Endothelial cell of hepatic sinusoid (primary cell): ENCODE measurements around the gene ZNRD2.

Source experiments
- in situ Hi-C: cut with HindIII; loops from 2 replicates; pipeline ENCODE4 v1.10.0; 2017; ENCODE audit warnings: low sequenced_read_pairs

The ZNRD2 gene

GRCh38 chr11:65606876-65607613, 36.8 kb downstream of the ZNRD2 start:
- in situ Hi-C loops: no loop called here

- in situ Hi-C loops: no loop called here
Measured at GRCh38 chr11:65607614-65608426, 37.5 kb downstream of the ZNRD2 start.

GRCh38 chr11:65609229-65609628, 39.0 kb downstream of the ZNRD2 start:
- in situ Hi-C loops: no loop called here

GRCh38 chr11:65609665-65610064, 39.4 kb downstream of the ZNRD2 start:
- in situ Hi-C loops: no loop called here

GRCh38 chr11:65610404-65610803, 40.1 kb downstream of the ZNRD2 start:
- in situ Hi-C loops: no loop called here

- in situ Hi-C loops: no loop called here
Measured at GRCh38 chr11:65611028-65611757, 40.9 kb downstream of the ZNRD2 start.

- in situ Hi-C loops: no loop called here
Measured at GRCh38 chr11:65611758-65612603, 41.7 kb downstream of the ZNRD2 start.

- in situ Hi-C loops: no loop called here
Measured at GRCh38 chr11:65612691-65613090, 42.4 kb downstream of the ZNRD2 start.

GRCh38 chr11:65613091-65613928, 43.0 kb downstream of the ZNRD2 start:
- in situ Hi-C loops: no loop called here

- in situ Hi-C loops: no loop called here
Measured at GRCh38 chr11:65615229-65615949, 45.1 kb downstream of the ZNRD2 start, which contains the start of gene PCNX3. PCNX3 (plus strand) TSS chr11:65615776; CDS start chr11:65616312, 536 bp downstream.

GRCh38 chr11:65615950-65616574, 45.8 kb downstream of the ZNRD2 start:
- in situ Hi-C loops: no loop called here

- in situ Hi-C loops: no loop called here
Measured at GRCh38 chr11:65616575-65617001, 46.3 kb downstream of the ZNRD2 start.

- in situ Hi-C loops: no loop called here
Measured at GRCh38 chr11:65617136-65617850, 47.0 kb downstream of the ZNRD2 start.

- in situ Hi-C loops: no loop called here
Measured at GRCh38 chr11:65617990-65618751, 47.9 kb downstream of the ZNRD2 start.

- in situ Hi-C loops: no loop called here
Measured at GRCh38 chr11:65618763-65619162, 48.5 kb downstream of the ZNRD2 start.

GRCh38 chr11:65619281-65619928, 49.1 kb downstream of the ZNRD2 start:
- in situ Hi-C loops: no loop called here

GRCh38 chr11:65620666-65621065, 50.4 kb downstream of the ZNRD2 start:
- in situ Hi-C loops: no loop called here
